ENCODE measurements around the gene ADAT3.

ADAT3 gene

DNA sequence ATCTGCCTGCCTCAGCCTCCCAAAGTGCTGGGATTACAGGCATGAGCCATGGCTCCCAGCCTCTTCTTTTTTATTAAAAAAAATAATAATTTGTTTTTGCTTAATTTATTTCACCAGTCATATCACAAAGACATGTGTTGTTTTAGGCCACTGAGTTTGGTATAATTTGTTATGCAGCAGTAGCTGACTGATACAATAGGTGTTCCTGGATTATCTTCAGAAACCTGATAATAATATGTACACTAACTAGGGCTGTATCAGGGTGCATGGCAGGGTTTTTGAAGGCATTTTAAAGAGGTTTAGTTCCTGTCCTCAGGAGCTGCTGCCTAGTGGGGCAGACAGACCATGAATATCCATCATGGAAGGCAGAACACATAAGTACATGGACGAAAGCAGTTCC is 26.2 kb downstream of the ADAT3 start:
- no peaks in the 10 kb centered on the region for H3K36me3 Mint-ChIP-seq
- H3K4me1 Mint-ChIP-seq = peaks cover 41% of the 10 kb centered on the region
- no peaks in the 10 kb centered on the region for H3K9me3 Mint-ChIP-seq
- no peak overlapping the region for H3K4me3 Mint-ChIP-seq
- no peak for ATAC-seq
- no peak for DNase-seq (ENCODE audit: low spot score in 2 of 2)
- H3K27ac Mint-ChIP-seq = no peak overlapping the region

DNA sequence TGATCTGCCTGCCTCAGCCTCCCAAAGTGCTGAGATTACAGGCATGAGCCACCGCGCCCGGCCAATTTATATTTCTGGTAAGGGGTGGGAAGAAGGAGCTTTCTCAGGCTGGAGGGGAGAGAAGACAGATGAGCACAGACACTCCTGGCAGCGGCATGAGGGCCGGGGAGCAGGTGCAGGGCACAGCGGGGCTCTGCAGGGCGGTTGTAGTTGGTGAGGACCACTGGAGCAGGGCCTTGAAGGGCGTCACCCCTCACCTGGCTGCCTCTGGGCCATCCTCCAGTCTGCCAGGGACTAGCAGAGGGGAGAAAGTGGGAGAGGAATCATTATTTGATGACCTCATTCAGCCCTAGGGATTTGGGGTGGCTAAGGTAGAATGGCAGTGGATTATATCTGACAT is 27.2 kb downstream of the ADAT3 start:
- Mint-ChIP-seq H3K36me3 (no peaks in the 10 kb centered on the region), H3K9me3 (no peaks in the 10 kb centered on the region), H3K4me1 (peaks cover 46% of the 10 kb centered on the region), H3K4me3 (no peak overlapping the region), H3K27ac (peak overlapping the region; percentile 74)
- ATAC-seq (no peak), DNase-seq (ENCODE audit: low spot score in 2 of 2) (no peak)

DNA sequence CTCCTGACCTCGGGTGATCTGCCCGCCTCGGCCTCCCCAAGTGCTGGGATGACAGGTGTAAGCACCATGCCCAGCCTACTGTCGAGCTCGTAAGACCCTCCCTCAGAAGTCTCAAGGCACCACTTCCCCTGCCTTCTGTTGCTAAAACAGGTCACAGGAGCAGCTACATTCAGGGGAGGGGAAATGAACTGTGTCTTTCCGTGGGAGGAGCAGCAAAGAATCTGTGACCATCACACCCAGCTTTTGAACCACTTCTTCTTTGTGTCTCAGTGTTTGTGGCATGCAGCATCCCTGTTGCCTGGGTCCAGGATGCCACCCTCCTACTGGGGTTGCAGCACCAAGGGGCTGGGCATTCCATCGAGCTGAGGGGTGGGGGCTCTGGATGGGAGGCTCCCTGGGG is 28.0 kb downstream of the ADAT3 start:
- no peaks in the 10 kb centered on the region for H3K36me3 Mint-ChIP-seq
- no peak overlapping the region for H3K27ac Mint-ChIP-seq
- H3K4me1 Mint-ChIP-seq = peaks cover 38% of the 10 kb centered on the region
- H3K9me3 Mint-ChIP-seq = no peaks in the 10 kb centered on the region
- ATAC-seq = no peak
- no peak overlapping the region for H3K4me3 Mint-ChIP-seq
- DNase-seq (ENCODE audit: low spot score in 2 of 2) = no peak

DNA sequence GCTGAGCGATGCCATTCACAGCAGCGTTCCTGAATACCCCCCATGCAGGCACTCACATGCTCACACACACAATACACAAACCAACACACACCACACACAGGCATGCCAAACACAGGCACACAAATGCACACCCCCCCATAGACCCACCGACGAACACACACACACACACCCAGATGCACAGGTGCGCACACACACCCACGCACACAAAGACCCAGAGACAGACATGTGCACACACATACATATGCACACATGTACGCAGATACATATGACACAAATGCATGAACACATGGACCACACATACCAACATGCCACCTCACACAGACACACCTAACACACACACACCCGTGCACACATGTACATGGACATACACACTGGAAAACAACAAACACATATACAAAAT is 28.7 kb downstream of the ADAT3 start:
- no peaks in the 10 kb centered on the region for H3K9me3 Mint-ChIP-seq
- no peak overlapping the region for H3K4me3 Mint-ChIP-seq
- no peaks in the 10 kb centered on the region for H3K36me3 Mint-ChIP-seq
- ATAC-seq = no peak
- no peak for DNase-seq (ENCODE audit: low spot score in 2 of 2)
- no peak overlapping the region for H3K27ac Mint-ChIP-seq
- H3K4me1 Mint-ChIP-seq = peaks cover 38% of the 10 kb centered on the region

DNA sequence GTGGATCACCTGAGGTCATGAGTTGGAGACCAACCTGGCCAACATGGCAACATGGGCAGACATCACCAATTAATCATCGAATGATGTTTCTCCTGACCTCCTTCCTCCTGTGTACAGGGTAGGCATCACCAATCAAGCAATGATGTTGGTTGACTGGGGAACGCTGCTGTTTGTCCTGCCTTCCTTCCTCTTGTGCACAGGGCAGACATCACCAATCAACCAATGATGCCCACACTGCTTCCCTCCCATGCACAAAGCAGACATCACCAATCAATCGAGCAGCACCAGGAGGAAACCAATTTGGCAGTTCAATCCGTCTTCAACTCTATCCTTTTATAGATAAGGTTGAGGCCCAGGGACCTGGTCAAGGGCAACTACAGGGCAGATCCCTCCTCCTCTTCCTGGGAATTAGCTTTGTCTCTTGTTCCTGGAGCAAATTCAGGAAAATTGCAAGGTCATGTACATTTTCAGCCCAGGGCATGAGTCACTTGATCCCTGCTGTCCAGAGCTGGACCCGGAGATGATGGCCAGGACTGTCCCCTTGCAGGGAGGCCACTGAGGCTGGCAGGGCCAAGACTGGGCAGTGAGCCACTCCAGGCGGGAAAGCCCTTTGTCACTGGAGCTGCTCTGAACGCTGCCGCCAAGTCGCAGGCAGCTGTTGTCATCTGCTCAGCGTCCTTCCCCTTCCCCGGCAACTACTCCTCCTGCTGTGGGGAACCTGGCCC is 30.4 kb downstream of the ADAT3 start:
- Mint-ChIP-seq H3K4me3 (no peak overlapping the region), H3K27ac (no peak overlapping the region), H3K9me3 (no peaks in the 10 kb centered on the region), H3K36me3 (peaks cover 14% of the 10 kb centered on the region), H3K4me1 (peaks cover 39% of the 10 kb centered on the region)
- DNase-seq (ENCODE audit: low spot score in 2 of 2) = no peak
- ATAC-seq = peak; percentile 42

DNA sequence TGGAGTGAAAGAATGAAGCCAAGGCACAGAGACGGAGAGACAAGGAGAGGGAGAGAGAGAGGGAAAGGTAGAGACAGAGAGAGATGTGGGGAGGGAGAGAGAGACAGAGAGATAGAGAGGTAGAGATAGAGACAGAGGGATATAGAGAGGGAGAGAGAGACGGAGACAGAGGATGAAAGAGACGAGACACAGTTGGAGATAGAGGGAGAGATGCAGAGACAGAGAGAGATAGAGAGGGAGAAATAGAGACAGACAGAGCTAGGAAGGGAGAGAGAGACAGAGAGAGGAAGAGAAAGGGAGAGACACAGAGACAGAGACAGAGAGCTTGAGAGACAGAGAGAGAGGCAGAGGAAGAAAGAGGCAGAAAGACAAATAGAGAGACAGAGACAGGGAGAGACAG is 31.2 kb downstream of the ADAT3 start:
- H3K27ac Mint-ChIP-seq = peak overlapping the region; percentile 50
- H3K4me3 Mint-ChIP-seq = no peak overlapping the region
- H3K36me3 Mint-ChIP-seq = peaks cover 16% of the 10 kb centered on the region
- DNase-seq (ENCODE audit: low spot score in 2 of 2) = no peak
- no peaks in the 10 kb centered on the region for H3K9me3 Mint-ChIP-seq
- peaks cover 37% of the 10 kb centered on the region for H3K4me1 Mint-ChIP-seq
- no peak for ATAC-seq

DNA sequence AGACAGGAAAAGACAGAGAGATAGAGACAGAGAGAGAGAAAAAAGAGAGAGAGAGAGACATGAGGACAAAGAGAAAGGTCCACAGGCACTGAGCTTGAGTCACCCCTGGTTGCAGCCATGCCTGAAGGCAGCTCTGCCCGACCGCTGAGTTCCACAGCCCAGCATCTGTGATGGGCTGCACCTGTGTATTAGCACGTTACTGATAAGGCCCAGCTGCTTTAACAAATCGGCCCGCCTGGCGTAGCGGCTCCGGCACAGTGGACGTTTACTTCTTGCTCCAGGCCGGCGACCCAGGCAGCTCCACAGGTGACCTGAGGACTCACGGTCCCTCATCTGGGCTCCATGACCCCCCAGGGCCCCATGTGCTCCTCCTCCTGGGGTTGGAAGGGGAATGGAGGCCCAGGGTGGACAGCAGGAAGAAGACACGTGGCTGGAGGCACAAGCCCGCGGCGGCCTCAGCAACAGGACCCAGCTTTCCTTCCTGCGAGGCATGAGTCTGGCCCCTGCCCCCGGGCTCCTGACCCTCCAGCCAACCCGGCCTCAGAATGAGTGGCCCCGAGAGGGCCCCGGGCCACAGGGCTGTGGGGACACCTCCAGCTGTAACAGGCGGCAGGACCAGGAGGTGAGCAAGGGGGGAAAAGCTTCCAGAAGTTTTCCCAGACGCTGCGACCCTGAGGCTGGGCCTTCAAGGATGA is 31.9 kb downstream of the ADAT3 start:
- Mint-ChIP-seq H3K27ac (peak overlapping the region; percentile 50), H3K4me3 (no peak overlapping the region), H3K4me1 (peaks cover 37% of the 10 kb centered on the region), H3K36me3 (peaks cover 19% of the 10 kb centered on the region), H3K9me3 (no peaks in the 10 kb centered on the region)
- DNase-seq (ENCODE audit: low spot score in 2 of 2) = no peak
- no peak for ATAC-seq

DNA sequence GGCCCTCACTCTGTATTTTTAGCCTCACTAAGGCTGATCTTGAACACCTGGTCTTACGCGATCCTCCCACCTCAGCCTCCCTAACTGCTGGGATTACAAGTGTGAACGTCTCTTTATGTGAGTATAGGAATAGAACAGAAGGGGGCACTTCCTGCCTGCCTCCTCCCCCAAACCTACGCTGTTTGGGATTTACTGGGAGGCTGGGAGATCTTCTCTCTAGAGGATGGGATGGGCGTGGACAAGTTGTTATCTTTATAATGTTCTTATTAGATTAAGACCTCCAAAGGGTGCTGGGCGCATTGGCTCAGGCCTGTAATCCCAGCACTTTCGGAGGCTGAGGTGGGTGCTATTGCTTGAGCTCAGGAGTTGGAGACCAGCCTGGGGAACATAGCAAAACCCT is 32.9 kb downstream of the ADAT3 start:
- Mint-ChIP-seq H3K9me3 (no peaks in the 10 kb centered on the region), H3K36me3 (peaks cover 26% of the 10 kb centered on the region), H3K4me3 (no peak overlapping the region), H3K27ac (no peak overlapping the region), H3K4me1 (peaks cover 44% of the 10 kb centered on the region)
- DNase-seq (ENCODE audit: low spot score in 2 of 2) (no peak), ATAC-seq (no peak)

DNA sequence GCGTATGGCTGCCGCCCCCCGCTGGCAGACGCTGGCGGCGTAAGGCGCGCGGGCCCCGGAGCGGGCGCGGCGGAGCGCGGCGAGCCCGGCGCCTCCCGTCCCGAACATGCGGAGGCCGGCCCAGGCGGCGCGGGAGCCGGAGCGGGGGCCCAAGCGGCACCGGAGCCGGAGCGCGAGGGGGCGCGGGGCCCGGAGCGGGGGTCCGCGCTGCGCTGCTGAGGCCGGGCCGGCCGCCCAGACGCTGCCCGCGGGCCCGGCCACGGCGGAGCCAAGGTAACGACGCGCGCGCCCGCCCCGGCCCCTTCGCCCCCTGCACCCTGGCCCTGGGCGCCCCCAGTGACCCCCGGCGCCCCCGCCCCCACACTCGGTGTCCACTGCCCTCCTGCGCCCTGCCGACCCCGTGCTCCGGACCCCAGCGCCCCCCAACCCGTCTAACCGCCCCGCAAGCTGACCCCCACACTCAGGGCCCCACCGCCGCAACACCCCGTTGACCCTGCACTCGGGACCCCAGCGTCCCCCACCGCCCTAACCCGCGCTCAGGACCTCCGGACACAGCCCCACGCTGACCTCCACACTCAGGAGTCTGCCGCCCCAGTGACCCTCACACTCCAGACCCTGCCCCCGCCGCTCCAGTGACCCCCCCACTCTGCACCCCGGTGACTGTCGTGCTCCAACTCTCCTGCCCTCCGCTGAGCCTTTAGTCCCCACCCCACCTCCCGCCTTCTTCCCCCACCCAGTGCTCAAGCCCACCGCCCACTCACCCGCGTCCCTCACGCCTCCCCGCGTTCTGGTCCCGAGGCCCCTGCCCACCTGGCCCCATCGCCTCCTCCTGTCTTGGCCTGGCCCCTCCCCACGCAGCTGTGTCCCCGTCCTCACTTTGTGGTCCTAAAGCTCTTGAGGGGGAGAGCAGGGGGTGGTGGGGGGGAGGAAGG is 36.2 kb downstream of the ADAT3 start, which contains the start of gene CSNK1G2:
TSS of gene CSNK1G2 (plus strand) at position 27 of the 932 bp plus-strand sequence. CDS start 28,601 bp downstream, outside the sequence.
- Mint-ChIP-seq H3K27ac (peak within 1 kb of the TSS; percentile 87), H3K4me1 (peaks cover 49% of the 10 kb centered on the region), H3K36me3 (peaks cover 32% of the 10 kb centered on the region), H3K9me3 (no peaks in the 10 kb centered on the region), H3K4me3 (peak within 1 kb of the TSS; percentile 93)
- ATAC-seq = peak; percentile 69
- DNase-seq (ENCODE audit: low spot score in 2 of 2) = peak in 1 of 2 donors; percentile 63

DNA sequence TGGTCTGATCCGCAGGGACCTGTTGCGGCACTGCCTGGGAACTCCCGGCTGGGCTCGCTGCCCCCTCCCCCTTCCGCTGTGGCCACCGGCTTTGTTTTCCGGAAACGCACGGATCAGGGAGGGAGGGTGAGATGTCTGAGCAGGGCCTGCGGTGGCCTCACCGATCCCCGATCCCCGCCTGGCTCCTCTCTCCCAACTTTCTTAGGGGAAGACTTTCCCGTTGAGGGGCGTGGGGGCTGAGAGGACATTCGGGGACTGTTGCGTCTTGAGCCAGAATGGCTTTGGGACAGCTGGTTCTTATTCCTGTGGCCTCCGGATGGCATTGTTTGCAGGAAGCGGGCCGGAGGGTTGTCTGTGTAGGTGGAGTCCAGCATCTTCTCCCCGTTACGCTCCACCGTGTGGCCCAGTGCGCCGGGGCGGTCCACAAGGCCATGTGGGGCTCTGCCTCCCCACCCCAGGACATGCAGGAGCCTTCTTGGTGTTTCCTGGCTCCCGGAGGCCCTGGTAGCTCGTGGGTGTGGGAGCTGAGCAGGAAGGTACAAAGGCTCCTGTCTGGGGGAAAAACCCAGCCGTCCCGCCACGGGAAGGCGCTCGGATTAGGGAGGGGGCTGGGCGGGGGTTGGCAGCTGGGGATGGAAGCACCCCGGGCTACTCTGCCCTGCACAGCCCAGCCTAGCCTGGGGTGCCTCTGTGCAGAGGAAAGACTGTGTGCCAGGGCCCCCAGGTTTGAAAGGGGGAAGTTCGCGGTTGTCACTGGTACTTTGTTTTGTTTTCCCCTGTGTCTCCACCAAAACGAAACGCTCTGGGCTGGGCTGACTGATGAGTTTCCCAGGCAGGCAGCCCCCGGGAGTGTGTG is 37.1 kb downstream of the ADAT3 start:
- no peaks in the 10 kb centered on the region for H3K9me3 Mint-ChIP-seq
- ATAC-seq = peak; percentile 57
- peak overlapping the region; percentile 87 for H3K27ac Mint-ChIP-seq
- peak overlapping the region; percentile 93 for H3K4me3 Mint-ChIP-seq
- H3K36me3 Mint-ChIP-seq = peaks cover 37% of the 10 kb centered on the region
- DNase-seq (ENCODE audit: low spot score in 2 of 2) = peak; percentile 64 to 88
- peaks cover 43% of the 10 kb centered on the region for H3K4me1 Mint-ChIP-seq

DNA sequence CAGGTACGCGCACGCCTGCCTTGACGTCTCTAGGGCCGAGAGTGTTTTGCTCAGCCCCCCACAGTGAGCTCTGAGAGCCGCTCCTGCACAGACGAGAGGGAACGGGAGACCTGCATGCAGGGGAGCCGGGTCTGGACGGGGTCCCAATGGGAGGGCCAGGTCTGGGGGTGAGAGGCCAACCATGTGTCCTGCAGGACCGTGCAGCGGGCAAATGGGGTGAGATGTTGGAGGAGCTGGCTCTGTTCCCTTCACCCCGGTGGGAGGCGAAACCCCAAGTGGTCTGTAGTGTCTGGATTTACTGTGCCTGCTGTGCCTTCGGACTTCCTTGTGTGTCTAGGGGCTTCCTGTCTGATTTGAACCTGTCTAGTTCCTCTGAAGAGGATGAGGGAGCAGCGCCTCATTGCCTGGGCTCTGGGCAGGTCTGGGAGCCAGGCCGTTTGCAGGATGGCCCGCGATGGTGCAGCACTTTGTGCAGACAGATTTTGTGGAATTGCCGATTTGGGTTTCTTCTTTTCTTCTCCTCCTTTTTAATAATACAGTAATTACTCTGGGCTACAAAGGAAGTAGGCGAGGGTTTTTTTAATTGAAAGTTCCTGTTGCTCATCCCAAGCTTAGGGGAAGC is 37.8 kb downstream of the ADAT3 start:
- DNase-seq (ENCODE audit: low spot score in 2 of 2) = peak in 1 of 2 donors; percentile 68
- peaks cover 43% of the 10 kb centered on the region for H3K4me1 Mint-ChIP-seq
- peaks cover 37% of the 10 kb centered on the region for H3K36me3 Mint-ChIP-seq
- H3K4me3 Mint-ChIP-seq = peak overlapping the region; percentile 93
- no peak for ATAC-seq
- no peaks in the 10 kb centered on the region for H3K9me3 Mint-ChIP-seq
- peak overlapping the region; percentile 87 for H3K27ac Mint-ChIP-seq

DNA sequence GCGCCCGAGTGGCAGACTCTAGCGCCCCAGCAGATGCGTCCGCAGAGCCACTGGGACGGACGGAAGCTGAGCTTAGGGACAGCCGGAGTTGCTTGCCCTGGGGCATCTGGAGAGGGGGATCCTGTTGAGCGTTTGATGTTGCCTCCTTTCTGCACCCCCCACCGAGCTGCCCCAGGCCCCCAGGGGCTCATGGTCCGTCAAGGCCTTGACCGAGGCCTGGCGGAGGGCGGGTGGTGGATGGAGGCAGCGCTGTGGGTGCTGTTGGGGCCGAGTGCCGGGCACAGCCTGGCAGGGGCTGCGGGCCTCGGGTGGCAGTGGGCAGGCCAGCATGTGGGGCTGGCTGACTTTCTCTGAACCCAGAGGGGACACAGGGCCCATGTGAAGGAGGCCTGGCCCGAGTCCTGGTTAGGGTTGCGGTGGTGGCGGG is 38.5 kb downstream of the ADAT3 start:
- Mint-ChIP-seq H3K4me3 (peak overlapping the region; percentile 93), H3K36me3 (peaks cover 37% of the 10 kb centered on the region)

DNA sequence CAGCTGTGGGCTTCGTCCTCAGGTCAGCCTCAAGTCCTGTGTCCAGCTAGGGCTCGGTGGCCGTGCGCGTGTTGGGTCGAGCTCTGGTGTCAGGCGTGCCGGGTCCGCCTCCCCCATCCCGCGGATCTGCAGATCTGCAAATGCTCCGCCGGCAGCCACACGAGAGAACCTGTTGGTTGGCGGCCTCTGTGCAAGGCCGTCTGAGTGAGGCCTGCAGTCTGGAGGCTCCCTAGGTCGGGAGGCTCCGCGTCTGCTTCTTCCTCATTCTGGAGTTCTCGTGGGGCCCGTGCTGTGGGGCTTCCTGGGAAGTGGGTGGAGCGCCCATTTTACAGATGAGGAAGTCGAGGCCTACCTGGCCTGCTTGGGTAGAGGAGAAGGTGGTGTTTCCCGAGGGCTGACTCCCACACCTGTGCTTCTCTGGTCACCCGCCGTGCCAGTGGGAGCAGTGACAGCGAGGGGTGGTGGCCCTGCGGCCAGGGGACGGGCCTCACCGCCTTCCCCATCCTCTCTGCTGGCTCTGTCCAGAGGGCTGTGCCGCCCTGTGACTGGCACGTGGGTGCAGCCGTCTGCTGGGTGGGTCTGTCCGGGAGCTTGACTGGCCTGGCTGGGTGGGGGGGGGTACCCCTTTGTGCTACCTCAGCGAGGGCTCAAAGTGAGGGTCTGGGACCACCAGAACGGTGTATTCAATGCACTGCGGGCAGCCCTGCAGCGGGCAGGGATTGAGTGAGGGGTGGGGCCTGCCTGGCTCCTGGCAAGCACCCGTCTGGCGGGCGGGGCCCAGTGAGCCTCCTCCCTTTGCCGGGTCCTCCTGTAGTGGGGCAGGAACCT is 39.1 kb downstream of the ADAT3 start:
- no peak overlapping the region for H3K27ac Mint-ChIP-seq
- peak overlapping the region; percentile 93 for H3K4me3 Mint-ChIP-seq
- H3K4me1 Mint-ChIP-seq = peaks cover 52% of the 10 kb centered on the region

More for the DNA sequence above, 38.5 kb downstream of the ADAT3 start:
- Mint-ChIP-seq H3K9me3 (no peaks in the 10 kb centered on the region), H3K27ac (peak overlapping the region; percentile 87), H3K4me1 (peaks cover 46% of the 10 kb centered on the region)
- DNase-seq (ENCODE audit: low spot score in 2 of 2) = no peak
- no peak for ATAC-seq

More for the DNA sequence above, 39.1 kb downstream of the ADAT3 start:
- ATAC-seq (no peak), DNase-seq (ENCODE audit: low spot score in 2 of 2) (no peak)
- H3K36me3 Mint-ChIP-seq = peaks cover 41% of the 10 kb centered on the region
- no peaks in the 10 kb centered on the region for H3K9me3 Mint-ChIP-seq

Data from stimulated activated effector memory CD8-positive, alpha-beta T cell treated with anti-CD3 and anti-CD28 coated beads, Interleukin-12 subunit alpha, Interleukin-12 subunit beta, amount 100 ng/mL, for 72 hours (primary cell).